Smooth muscle cell of bladder (primary cell): ENCODE data around the gene SEC22B. TPM values are rescaled to one million over a fixed set of nuclear protein-coding genes. Genes with fewer than 3 reads are reported as not detected.

Experiments
- total RNA-seq: library from RNA; depleted of rRNA; stranded (reverse); fragments of >200 nt; gene quantifications from 2 replicates; pipeline ENCODE4 v1.2.3, GENCODE V29; 2014

SEC22B gene
- total RNA-seq, result 77.7 and 87.5 TPM in 2 replicates

DNA sequence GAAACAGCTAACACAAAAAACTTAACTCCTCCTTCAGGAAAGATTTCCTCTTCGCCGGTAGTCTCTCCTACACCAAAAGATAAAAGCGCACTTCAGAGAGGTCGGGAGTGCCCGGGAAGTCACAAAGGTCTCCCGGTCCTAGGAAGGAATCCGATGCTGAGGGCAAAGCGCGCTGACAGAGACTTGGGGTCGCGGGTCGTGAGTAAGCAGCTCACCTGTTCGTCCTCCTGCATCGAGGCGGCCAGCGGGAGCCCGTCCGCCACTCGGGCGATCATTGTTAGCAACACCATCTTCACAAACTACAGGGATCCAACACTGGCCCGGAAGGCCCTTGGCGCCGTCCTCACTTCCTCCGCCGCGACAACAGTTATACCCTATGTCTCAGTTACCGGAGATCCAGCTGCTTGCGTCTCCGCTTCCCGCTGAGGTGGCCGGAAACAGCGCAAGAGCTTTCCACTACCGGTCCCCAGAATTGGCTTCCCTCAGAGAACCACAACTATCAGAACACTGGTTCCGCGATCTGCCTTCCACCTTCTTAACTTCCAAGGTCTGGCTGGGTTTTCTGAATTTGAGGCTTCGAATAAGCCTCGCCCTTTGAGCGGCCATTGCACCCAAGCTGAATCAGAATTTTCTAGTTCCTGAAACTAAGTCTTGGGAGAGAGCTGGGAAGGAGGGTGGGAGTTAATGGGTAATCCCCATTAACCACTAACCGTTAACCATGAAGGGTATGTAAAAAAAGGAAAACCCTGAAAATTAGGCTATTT, at the start of gene SEC22B:
Gene SEC22B, minus strand, starts transcription at position 429 of the 764 bp plus-strand sequence. Its CDS starts 139 bp downstream, at position 290.

Other genes starting within 250 kb of the SEC22B start
- gene NOTCH2, start 106.9 kb downstream of the SEC22B start, total RNA-seq, result 96.7 and 136 TPM in 2 replicates
- 7.5 and 13.5 TPM in 2 replicates for gene NBPF8, start 238.5 kb upstream of the SEC22B start, total RNA-seq